HG03469 (cell line): ENCODE data around the gene IFITM1.
"Not testable (repeated sequence)": the region's sequence is repeated elsewhere in the genome, so short reads cannot be mapped to it uniquely, and the experiment has no call there.

Source experiments
- ATAC-seq: cut with Tn5 transposase; IDR thresholded peaks from one replicate; pipeline ENCODE4 v1.9.1; 2021; ENCODE audit warnings: mild to moderate bottlenecking, moderate library complexity, moderate number of reproducible peaks; ENCODE audit not compliant: unreplicated experiment

IFITM1 gene

DNA sequence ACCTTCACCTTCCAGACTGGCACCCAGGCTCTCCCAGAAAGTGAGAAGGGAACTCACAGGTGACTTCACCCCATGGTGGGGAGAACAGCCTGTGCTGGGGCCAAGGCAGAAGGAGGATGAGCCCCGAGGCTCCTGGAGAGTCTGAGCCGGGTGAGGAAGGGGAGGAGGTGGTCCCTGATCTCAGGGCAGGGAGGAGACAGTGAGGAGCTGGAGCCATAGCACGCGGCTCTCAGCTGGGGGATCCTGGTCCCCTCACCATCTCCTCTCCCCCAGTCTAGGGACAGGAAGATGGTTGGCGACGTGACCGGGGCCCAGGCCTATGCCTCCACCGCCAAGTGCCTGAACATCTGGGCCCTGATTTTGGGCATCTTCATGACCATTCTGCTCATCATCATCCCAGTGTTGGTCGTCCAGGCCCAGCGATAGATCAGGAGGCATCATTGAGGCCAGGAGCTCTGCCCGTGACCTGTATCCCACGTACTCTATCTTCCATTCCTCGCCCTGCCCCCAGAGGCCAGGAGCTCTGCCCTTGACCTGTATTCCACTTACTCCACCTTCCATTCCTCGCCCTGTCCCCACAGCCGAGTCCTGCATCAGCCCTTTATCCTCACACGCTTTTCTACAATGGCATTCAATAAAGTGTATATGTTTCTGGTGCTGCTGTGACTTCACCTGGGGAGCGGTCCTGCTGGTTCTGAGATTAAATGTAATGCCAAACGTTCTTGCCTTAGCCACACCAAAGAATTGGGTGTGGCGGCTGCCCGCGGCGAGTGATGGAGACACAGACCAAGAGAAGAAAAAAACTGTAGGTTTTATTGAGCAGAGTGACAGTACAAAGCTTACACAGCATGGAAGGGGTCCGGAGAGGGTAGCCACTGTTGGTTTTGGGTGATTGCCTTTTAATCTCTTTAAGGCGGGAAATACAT, 4.8 kb upstream of the IFITM1 start:
- ATAC-seq = not testable (repeated sequence)

DNA sequence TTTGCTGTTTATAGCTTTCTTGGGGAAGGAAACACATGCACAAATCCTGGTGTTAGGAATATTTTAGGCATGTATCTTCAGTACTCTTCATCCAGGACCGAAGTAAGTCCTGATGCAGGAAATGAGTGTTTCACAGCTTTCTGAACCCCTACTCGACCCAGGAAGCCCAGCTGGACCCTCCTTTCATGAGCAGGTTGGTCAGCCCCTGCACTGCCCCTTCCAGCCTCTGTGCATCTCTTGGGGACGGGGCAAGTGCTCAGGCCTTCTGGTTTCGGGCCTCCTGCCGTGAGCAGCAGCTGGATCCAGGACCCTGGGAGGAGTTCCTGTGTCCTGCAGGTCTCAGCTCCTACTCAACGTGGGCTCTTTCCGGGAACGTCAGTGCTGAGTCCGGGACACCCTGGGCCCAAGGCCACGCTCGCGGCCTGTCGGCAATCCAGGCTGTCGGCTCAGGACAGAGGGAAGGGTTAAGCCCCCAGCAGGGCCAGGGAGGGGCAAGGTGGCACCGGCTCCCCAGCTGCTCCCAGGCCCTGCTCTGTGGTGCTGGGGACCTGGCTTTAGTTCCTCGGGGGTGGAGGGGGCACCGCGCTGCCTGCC, 3.8 kb upstream of the IFITM1 start:
- ATAC-seq = not testable (repeated sequence)

DNA sequence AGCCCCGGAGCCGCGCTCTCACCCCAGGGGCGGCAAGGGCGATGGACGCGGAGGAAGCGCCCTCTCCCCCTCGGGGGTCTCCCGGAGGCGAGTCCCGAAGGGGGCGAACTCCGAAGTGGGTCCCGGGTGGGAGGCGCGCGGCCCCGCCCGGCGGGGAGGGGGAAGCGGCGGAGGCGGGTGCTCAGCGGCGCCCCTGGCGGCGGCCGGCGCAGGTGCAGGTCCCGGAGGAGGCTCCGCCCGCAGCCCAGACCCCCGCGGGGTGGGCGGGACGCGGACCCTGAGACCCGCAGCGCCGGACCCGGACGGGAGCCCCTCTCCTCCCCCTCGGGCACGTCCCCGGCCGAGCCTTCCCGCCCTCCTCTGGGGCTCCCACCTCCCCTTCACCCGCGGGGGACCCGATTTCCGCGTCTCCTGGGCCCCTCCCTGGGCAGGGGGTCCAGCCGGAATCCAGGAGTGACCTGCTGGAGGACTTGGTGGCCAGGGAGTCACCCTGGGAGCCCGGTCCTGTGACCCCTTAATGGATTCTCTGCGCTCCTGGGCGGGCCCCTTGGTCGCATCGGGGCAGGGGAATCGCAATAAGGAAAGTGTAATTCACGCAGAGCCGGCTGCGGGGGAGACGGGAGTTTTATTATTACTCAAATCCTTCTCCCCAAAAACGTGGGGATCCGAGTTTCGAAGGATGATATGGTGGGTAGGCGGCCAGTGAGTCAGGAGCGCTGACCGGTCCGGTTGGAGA, 2.7 kb upstream of the IFITM1 start:
- not testable (repeated sequence) for ATAC-seq

DNA sequence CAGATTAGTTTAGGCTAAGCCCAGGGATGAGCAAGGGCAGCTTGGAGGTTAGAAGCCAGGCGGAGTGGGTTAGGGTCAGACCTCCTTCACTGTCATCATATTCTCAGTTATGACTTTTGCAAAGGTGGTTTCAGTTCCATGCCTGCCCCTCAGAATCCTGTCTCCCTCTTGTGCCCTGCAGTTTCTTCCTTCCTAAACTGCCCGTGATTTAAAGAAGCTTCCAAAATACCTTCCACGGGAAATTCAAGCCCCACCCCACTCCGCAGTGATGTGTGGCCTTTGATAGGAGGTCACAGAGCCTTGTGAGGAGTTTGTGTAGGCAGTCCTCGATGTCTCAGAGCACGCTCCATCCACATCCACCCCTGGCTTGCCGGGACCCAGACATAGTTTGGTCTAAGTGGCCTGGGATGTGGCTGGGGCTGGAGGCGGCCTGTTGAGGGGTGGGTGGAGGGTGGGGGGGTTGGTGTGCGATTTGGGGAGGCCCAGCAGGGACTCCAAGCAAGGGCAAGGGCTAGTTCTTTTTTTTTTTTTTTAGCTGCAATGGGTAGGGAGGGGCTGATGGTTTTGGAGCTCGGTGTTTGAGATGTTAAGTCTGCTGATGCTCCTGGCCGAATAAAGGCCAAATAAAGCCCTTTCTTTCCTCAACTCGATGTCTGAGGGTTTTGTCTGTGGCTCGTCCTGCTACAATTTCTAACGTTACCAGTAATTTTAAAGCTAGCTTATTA, 1.6 kb upstream of the IFITM1 start:
- ATAC-seq = no peak

GRCh38 chr11:313304-313786, 495 bp upstream of the IFITM1 start:
- ATAC-seq = no peak

DNA sequence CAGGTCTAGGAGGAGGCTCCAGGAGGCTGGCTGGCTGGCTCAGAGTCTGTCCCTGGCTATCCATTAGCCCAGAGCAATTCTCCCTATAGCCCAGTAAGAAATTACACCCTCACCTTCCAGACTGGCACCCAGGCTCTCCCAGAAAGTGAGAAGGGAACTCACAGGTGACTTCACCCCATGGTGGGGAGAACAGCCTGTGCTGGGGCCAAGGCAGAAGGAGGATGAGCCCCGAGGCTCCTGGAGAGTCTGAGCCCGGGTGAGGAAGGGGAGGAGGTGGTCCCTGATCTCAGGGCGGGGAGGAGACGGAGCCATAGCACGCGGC, 675 bp downstream of the IFITM1 start:
- ATAC-seq = not testable (repeated sequence)

DNA sequence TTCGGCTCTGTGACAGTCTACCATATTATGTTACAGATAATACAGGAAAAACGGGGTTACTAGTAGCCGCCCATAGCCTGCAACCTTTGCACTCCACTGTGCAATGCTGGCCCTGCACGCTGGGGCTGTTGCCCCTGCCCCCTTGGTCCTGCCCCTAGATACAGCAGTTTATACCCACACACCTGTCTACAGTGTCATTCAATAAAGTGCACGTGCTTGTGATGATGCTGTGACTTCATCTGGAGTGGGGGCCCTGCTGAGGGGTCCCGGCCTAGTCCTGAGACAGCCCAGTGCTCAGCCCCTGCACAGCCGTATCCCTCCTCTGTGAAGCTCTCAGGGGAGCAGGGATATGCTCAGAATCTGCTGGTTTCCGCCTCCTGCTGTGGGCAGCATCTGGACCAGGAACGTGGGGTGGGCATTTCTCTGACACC, 1.2 kb downstream of the IFITM1 start:
- no peak for ATAC-seq

DNA sequence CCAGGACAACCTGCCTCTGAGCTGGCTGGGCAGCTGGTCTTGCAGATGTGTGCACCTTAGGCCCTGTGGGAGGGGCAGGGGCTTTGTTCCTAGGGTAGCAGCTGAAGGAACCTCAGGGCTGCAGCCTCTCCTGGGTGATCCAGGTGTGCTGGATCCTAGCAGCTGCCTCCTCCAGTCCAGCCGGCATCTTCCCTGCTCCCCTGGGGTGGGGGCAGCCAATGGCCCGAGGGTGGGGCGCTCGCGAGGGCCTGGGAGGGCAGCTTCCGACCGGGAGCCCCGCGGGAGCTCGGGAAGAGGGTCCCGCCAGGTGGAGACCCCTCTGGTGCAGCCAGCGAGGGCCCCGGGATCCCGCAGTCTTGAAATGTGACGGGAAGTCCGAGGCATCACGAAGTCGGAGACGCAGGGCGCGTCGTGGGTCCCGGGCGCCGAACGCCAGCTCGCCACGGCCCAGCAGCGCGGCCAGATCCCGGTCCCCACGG, 1.7 kb downstream of the IFITM1 start:
- ATAC-seq = no peak

DNA sequence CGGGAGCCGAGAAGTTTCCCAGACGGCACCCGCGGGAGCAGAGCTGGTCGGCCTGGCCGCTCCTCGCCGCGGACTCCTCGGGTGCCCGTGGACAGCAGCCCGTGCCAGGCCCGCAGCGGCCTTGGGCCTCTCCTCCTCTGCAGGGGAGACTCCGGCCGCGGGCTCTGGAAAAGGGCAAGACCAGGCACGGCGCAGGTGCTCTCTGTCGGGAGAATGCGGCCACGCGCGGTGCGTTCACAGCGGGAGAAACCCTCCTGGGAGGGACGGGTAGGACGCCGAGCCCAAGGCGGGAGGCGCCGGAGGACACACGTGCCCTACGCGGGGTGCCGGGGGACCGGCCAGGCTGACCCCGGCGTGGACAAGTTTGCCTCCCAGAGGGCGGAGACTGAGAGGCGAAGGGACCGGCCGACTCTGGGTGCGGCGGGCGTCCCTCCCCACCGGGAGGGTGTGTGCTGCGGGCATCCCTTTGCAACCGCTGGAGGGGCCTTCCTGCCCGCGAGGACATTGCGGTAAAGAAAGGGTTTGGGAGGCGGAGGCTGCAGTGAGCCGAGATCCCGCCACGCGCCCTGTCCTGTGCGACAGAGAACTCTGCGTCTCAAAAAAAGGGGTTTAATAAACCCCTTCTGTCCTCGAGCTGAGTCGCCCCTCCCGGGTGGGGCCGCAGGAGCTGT, 2.3 kb downstream of the IFITM1 start:
- ATAC-seq = no peak

- ATAC-seq = no peak
These were observed 3.1 kb downstream of the IFITM1 start for GRCh38 chr11:316891-317301.

GRCh38 chr11:317668-318404, 4.0 kb downstream of the IFITM1 start:
- ATAC-seq = not testable (repeated sequence)

GRCh38 chr11:318405-319120, 4.7 kb downstream of the IFITM1 start:
- ATAC-seq = not testable (repeated sequence)

DNA sequence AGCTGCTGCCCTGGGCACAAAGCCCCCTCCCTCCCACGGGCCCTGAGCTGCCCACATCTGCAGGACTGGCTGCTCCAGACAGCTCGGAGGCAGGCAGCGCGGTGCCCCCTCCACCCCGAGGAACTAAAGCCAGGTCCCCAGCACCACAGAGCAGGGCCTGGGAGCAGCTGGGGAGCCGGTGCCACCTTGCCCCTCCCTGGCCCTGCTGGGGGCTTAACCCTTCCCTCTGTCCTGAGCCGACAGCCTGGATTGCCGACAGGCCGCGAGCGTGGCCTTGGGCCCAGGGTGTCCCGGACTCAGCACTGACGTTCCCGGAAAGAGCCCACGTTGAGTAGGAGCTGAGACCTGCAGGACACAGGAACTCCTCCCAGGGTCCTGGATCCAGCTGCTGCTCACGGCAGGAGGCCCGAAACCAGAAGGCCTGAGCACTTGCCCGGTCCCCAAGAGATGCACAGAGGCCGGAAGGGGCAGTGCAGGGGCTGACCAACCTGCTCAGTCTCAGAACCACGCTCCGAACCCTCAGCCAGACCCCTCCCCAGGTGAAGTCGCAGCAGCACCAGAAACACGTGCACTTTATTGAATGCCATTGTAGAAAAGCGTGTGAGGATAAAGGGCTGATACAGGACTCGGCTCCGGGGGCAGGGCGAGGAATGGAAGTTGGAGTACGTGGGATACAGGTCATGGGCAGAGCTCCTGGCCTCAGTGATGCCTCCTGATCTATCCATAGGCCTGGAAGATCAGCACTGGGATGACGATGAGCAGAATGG, 5.5 kb downstream of the IFITM1 start:
- not testable (repeated sequence) for ATAC-seq

- ATAC-seq = not testable (repeated sequence)
These were observed 6.0 kb downstream of the IFITM1 start for GRCh38 chr11:319888-320273.

DNA sequence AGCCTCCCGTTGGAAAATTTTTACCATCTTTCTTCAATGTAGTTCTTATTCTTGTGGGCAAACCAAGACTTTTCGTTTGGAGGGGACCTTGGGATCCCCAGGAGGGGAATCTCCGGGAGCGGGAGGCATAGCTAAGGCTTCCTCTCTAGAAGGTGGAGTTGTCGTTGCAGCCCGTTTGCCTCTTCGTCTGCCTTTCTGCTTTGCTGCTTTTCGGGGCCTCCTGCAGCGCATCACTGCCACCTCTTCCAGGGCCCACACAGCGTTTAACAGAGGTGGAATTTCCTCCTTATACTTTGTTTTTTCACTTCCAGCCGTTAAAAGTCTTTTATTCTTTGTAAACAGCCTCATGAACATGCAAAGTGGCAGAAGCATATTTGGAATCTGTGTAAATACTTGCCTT, 10.3 kb downstream of the IFITM1 start:
- no peak for ATAC-seq

- not testable (repeated sequence) for ATAC-seq
These were observed 11.0 kb downstream of the IFITM1 start for GRCh38 chr11:324593-325517.
